COR-L47 (cell line): ENCODE measurements around the gene KRT9.
"Not testable (repeated sequence)": the region's sequence is repeated elsewhere in the genome, so short reads cannot be mapped to it uniquely, and the experiment has no call there.

Source experiments
- DNase-seq: peaks from one replicate; lab custom pipeline; 2025; lab: John Stamatoyannopoulos, UW

KRT9 gene

DNA sequence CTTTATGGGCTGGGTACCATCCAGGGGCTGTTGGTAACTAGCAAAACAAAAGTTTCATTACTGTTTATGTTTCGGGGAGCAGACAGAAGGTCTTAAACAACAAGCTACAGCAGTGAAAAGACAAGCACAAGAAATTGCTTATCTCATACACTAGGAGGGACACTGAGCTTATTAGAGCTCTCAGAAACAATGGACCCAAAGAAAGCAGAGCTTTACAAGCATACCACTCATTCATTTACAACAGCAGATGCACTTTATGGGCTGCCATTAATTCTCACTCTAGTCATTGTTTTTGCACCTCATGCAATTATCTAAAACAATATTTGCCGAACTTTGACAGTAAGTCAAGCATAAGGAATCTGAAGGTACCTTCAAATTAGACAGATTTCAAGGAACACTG is 30.7 kb upstream of the KRT9 start:
- DNase-seq, result no peak

DNA sequence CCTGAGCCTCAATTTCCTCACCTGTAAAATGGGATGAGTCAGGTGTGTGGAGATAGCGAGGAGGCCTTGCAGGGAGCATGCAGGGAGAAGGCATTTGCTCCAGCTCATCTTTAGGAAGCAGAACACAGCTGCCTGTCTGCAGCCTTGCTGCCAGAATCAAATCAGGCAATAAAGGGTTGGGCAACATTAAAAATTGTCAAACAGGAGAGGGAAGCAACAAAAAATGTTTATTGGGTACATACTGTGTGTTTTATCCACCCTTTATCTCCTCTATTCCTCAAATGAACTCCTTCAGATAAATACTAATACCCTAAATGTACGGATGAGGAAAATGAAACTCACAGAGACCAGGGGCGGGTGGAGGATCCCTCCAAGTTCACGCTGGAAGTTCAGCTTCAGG is 28.5 kb upstream of the KRT9 start:
- DNase-seq, result no peak

DNA sequence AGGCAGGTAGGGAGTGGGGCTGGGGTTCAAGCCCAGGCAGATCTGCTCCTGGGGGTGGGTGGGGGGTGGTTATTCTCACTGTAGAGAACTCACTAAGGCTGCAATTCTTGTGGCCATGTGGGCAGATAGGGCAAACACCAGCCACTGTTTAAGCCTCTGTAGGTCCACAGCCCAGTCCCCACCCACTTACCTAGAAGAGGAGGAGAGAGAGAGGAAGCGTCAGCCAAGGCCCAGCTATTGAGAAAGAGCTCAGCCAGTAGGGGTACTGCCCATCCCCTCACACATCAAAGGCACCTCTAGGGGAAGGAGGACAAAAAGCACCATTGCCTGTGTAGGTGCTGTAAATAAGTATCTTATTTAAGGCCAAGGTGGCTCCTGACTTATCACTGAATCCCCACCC is 27.8 kb upstream of the KRT9 start:
- no peak for DNase-seq

DNA sequence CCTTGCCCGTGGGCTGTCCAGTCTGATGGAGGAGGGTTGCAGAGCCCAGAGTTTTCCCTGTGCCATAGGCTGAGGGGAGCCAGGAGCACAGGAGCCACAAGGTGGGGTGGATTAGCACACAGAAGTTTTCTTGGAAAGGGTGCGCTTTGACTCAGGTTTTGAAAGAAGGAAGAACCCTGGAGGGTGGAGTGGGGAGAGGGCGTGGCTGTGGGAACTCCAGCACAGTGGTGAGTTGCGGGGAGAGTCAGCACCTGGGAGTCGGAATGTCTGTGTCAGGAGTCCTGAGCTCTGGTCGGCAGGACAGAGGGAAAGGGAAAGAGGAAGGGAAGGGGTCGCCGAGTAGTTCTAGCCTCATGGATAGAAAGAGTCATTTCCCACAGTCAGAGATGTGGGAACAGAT is 23.7 kb upstream of the KRT9 start:
- DNase-seq, result no peak

DNA sequence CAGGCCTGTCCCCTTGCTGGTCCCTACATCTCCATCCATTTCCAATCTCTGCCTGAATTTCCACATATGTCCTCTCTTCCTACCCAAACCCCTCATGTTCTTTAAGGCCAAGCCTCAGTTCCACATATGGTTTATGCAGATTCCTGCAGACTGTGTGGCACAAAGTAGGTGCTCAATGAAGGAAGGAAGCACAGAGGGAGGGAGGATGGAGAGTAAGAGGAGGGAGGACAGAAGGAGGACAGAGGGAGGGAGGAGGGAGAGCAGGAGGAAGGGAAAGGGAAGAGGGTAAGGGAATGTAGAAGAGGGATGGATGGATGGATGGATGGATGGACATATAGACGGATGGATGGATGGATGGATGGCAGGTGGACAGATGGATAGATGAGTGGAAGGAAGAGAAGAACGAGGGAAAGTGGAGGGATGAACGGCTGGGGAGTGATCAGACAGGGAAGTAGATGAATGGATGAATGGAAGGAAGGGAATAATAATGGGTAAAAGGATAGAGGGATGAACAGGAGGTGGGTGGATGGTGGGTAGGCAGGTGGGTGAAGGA is 22.6 kb upstream of the KRT9 start:
- DNase-seq, result no peak

DNA sequence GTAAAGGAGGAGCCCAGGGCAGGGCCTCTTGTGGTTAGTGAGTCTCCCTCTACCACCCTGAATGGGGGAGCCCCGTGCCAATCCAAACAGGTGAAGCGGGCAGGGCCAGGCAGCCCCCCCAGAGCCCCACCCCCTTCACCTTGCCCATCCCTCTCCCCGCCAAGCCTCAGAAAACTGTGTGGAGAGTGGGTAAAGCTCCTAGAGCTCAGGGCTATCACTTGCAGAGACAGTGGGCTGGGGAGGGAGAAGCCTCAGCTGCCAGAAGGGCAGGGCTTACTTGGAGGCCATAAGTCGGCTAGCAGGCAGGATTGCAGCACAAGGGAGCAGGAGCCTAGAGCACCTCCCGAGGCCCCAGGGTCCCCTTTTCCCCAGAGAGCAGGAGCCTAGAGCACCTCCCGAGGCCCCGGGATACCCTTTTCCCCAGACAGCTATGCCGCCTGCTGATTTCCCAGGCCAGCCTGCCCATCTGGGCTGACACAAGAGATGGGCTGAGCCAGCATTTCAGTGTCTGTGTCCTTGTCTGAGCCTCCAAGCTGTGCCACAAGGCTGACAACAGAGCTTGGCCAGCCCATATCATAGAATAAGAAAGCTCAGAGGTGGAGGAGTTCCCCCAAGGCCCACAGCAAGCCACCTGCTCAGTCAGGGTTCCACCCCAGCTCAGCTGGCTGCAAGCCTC is 21.6 kb upstream of the KRT9 start:
- no peak for DNase-seq

DNA sequence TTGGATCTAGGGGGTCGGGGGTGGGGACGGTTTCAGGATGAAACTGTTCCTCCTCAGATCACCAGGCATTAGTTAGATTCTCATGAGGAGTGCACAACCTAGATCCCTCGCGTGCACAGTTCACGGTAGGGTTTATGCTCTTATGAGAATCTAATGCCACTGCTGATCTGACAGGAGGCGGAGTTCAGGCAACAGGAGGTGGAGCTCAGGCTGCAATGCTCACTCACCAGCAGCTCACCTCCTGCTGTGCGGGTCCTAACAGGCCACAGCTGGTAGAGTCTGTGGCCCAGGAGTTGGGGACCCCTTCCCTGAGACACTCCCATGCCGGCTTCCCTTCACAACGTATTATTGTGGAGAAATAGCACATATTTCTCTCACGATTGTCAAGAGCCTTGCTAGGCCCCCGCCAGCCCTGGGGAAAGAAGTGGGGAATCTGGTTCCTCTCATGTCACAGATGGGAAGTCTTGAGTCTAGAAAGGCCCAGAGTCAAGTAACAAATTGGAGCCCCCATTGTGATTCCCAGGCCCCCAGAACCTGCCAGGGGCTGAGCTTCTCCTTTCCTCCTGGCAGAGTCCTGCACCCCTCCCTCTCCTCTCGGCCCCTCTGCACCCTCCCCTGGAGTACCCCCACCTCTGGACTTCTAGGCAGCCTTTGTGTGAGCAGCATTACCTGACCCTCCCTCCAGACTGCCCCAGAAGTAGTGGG is 20.9 kb upstream of the KRT9 start:
- DNase-seq, result no peak

DNA sequence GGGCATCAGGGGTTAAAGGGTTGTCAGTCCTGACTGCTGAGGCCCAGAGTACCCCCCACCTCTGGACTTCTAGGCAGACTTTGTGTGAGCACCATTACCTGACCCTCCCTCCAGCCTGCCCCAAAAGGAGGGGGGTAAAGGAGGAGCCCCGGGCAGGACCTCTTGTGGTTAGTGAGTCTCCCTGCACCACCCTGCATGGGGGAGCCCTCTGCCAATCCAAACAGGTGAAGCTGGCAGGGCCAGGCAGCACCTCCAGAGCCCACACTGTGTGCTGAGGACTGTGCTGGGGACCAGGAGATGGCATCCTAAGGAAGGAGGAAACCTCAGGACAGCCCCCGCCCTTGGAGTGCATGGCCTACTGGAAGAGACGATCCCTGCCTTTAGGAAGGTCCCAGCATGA is 17.4 kb upstream of the KRT9 start:
- DNase-seq, result no peak

DNA sequence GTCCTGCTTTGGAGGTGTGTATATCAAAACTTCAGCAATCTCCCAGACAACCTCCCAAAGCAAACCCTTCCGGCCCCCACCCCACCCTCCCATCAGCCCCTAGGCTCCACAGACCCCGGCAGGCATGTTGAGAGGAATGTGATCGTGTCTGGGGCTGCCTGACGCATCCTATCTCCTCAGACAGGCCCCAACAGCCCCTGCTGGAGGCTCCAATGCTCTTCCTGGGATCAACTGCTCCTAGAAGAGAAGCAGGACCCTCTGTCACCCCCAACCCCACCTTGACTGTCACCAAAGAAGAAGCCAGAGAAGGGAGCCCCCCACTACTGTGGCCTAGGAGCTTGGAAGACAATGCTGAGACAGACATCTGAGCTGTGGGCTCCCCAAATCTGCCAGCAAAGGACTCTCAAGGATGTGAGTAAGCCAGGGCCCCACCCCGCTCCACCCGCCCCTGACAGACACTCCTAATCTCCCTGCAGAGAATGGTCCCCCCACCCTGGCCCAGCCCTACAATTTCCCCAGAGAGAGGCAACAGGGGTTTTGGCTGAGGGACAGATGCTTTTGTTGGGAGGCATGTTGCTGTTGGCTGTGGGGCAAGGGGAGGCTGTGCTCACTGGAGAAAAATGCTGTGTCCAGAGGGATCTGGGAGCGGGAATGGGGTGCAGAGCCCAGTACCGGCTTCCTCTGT is 16.4 kb upstream of the KRT9 start:
- no peak for DNase-seq

DNA sequence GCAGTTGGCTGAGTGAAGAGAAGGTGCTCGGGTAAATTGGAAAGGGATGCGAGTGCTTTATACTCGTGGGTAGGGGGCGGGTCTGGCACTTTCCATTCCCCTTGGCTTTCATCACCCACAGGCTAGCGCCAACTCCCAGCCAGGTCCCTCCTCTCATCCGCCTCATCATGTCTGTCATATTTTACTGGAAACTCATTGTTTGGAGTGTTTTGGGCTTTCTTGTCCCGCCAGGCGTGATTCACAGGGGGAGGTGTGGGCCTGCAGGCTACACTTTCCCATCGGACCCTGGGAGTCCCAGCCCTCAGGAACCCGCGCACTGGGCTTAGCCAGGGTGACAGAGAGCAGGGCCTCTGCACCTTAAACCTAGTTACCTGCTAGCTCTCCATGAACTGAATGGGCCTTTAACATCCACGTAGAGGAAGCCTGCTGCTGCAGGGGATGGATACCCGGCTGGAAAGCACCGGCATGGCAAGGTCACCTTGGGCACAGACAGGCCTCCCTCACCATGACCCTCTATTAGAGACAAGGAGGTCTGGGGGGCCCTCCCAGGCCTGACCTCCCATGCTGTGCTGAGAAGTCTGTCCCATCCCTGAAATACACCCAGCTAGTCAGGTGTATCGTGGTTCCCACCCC is 15.1 kb upstream of the KRT9 start, which contains the start of gene KRT14:
KRT14 (minus strand) TSS at position 33 of the 633 bp plus-strand sequence. CDS start 61 bp downstream, outside the sequence.
- no peak for DNase-seq

DNA sequence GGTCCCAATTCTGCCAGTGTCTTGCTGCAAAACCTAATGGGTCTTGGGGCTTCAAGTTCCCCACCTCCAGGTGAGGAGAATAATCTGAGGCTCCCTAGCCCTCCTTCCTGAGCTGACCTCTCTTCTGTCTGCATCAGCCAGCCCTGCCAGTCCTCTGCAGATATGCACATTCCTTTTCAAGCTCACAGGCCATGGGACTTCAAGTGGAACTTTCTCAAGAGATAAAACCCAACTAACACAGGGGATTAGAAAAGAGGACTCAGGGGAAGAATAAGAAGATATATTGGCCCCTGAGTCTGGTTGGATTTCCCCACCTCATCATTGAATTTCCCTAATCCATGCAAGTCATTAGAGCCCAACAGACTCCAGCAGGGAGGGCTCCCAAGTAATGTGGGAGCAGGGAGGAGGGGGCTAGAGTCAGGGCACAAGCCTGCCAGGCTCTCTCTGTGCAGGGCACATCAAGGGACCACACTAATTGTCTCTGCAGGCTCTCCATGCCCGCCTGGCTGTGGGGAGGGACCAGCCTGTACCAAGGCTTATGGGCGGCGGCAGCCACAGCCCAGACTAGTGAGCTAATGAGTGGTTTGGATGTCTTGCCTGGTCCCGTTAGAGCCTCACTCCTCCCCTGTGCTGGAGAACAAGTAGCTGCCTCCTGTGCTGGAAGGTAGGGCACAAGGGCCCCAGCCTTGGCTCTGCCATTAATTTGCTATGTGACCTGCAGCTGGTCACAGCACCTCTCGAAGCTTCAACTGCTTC is 13.6 kb upstream of the KRT9 start:
- no peak for DNase-seq

DNA sequence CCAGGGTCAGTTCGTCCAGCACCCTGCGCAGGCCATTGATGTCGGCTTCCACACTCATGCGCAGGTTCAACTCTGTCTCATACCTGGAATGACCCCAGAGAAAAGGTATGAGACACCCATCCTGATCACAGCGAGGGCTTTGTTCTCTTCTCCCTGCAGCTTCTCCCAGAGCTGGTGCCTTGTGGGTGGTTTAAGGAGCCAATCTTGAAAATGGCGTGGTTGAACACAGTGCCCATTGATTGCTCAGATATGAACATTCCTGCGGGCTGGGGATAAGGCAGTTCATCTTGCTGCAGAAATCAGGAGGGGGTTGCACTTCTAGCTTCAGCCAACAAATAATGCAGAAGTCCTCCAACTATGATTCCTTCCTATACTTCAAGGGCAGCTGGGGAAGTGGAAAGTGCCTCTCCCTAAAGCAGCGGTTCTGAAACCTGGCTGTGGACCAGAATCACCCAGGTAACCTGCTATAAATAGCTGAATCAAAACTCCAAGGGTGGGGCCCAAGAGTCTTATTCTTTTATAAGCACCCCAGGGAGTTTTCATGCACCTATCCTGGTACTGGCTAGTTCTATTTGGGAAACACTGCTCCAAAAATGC is 12.6 kb upstream of the KRT9 start:
- not testable (repeated sequence) for DNase-seq

DNA sequence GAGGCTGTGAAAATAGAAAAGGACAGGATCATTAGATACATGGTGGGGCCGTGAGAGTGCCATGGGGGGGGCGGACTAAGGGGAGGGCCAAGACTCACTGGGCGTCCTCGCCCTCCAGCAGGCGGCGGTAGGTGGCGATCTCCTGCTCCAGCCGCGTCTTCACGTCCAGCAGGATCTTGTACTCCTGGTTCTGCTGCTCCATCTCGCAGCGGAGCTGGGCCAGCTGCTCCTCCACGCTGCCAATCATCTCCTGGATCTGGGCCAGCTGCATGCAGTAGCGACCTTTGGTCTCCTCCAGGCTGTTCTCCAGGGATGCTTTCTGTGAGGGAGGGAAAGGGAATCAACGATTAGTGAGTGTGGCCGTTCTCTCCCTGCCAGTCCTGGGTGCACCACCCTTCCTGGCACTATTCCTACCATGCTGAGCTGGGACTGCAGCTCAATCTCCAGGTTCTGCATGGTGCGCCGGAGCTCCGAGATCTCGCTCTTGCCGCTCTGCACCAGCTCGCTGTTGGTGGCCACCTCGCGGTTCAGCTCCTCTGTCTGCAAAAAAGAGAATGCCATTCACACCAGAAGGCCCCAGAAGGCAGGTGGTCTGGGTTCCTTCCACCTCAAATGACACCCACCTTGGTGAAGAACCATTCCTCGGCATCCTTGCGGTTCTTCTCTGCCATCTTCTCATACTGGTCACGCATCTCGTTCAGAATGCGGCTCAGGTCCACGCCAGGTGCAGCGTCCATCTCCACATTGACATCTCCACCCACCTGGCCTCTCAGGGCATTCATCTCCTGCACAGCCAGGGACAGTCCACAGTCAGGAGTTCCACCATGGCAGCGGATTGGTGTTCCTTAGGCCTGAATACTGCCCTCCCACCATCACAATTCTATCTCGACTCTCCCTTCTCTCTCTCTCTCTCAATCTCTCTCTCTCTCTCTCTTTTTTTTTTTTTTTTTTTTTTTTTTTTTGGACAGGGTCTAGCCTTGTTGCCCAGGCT is 11.6 kb upstream of the KRT9 start:
- no peak for DNase-seq

DNA sequence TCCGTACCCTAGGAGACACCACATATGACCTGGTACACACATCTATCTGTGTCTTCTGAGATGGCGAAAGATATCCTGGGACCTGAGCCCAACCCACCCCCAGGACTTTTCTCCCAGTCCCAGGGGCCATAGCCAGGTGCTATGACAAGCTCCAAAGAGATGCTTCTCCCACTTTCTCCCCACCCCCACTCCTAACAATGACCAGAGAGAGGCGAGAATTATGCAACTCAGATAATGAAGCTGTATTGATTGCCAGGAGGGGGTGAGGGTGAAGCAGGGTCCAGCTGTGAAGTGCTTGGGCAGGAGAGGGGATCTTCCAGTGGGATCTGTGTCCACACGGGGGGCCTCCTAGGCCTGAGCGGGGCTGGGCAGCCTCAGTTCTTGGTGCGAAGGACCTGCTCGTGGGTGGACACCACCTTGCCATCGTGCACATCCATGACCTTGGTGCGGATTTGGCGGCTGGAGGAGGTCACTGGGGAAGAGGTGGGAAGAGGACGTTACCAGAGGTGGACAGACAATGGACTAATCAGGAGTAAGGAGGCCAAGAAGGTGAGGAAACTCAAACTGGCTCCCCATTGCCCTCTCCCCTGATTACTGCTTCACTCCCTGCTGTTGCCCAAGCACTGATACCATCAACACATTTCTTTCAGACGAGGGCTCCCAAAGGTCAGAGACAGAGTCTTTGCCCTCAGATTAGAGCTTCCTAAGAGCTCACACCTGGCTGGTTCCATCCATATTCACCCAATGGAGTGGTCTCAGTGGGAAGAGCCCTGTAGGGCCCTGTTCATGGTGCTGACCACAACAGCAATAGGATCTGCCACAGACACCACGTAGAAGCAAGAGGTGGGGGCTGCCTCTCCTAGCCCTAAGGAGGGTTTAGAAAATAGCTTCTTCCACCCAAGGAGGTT is 10.5 kb upstream of the KRT9 start:
- DNase-seq, result not testable (repeated sequence)

DNA sequence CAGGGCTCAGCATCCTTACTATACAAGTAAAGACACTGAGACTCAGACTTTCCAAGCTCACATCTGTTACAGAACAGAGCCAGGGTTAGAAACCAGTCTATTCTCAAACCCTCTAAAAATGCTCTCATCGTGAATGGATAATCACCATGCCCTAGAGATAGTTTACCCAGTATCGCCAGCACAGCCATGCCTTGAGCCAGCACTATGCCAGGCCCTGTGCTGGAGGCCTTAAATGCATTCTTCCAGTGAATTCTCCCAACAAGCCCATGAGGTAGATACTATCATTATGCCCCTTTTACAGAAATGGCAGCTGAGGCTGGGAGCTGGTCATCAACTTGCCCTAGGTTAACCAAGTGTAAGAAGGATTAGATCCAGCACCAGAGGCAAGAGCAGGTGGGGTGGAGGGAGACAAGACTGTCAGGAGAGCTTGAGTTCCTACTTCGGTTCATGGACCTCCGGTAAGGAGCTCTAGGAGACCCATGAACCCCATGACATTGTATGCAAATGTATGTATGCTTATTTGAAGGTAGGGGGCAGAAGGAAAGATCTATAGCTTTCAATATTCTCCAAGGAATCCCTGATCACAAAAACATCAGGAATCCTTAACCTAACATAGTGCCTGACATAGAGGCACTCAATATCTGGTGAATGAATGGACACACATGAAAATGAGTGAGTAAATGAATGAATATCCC is 9.7 kb upstream of the KRT9 start:
- DNase-seq, result no peak

DNA sequence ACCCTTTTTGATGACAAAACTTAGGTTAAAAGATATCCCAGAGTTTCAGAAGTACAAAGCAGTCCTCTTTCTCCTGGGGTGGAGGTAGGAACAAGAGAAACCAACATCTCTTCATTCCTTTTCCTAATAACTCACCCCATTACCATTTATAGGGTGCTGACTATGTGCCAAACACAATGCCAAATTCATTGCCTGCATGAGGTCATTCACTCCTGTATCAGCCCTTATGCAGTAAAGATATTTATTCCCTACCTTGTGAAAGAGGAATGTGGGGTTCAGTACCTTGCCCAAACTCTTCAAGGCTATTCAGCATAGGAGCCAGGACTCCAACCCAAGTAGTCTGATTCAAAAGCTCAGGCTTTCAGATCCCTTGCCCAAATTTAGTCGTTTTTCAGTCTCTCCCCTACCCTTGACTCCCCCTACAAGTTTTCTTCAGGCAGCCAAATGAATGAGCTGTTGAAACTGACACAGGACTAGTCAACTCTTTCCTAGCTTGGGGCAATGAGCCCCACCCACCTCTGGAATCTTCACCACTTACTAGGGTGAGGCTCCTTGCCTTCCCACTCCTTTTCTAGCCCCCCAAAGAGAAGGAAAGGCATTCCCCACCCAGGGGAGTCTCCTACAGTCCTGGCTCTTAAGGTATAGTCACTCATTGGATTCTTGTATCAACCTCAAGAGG is 9.0 kb upstream of the KRT9 start:
- DNase-seq, result no peak

DNA sequence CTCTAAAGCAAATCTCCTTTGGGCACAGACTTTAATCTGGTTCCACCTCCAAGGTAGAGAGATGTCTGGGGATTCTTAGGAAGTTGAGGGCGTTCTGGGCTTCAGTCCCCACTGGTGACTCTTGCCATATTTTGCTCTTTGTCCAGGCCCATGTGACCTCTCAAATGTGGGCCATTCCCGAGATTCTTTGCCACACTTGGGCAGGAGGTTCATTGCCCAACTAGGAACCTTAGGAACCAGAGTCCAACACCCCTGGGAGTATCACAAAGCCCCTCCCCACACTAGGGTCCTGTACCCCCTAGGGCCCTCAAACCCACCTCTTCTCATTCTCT is 8.4 kb upstream of the KRT9 start:
- no peak for DNase-seq
